GM23248 (cell line): Measurements from ENCODE around the gene ZNF134. TPM values are rescaled to one million over a fixed set of nuclear protein-coding genes. Genes with fewer than 3 reads are reported as not detected.

Experiments used
- DNase-seq: peaks from one replicate; pipeline ENCODE4 v3.0.0-alpha.2; 2015
- H2AFZ ChIP-seq: fragments of 200-600 bp; sonication (generic); 2 replicates; pipeline ENCODE4 v1.6.1; 2016; ENCODE audit warnings: antibody characterized with exemption
- H3F3A ChIP-seq: fragments of 200-600 bp; sonication (generic); 2 replicates; pipeline ENCODE4 v1.6.1; 2016; ENCODE audit warnings: mild to moderate bottlenecking, antibody characterized with exemption, mixed run types; ENCODE audit not compliant: insufficient read depth
- H3K27ac ChIP-seq: fragments of 200-600 bp; sonication (generic); 2 replicates; pipeline ENCODE4 v1.5.1; 2016; ENCODE audit warnings: mild to moderate bottlenecking
- H3K27me3 ChIP-seq: fragments of 200-600 bp; sonication (generic); replicated peaks from 2 replicates; pipeline ENCODE4 v1.6.1; 2016; ENCODE audit warnings: mild to moderate bottlenecking; ENCODE audit not compliant: insufficient read depth
- H3K36me3 ChIP-seq: fragments of 200-600 bp; sonication (generic); 2 replicates; pipeline ENCODE4 v1.6.1; 2016; ENCODE audit warnings: low read depth, mild to moderate bottlenecking
- H3K4me1 ChIP-seq: fragments of 200-600 bp; sonication (generic); 2 replicates; pipeline ENCODE4 v1.6.1; 2016; ENCODE audit warnings: mild to moderate bottlenecking; ENCODE audit not compliant: insufficient read depth
- H3K4me2 ChIP-seq: fragments of 200-600 bp; sonication (generic); one replicate; pipeline ENCODE4 v1.6.1; 2016; ENCODE audit warnings: mild to moderate bottlenecking; ENCODE audit not compliant: unreplicated experiment
- H3K4me3 ChIP-seq: fragments of 200-600 bp; sonication (generic); 2 replicates; pipeline ENCODE4 v1.5.1; 2016; ENCODE audit warnings: mild to moderate bottlenecking
- H3K79me2 ChIP-seq: fragments of 200-600 bp; sonication (generic); 2 replicates; pipeline ENCODE4 v1.6.1; 2016; ENCODE audit warnings: mild to moderate bottlenecking; ENCODE audit not compliant: insufficient read depth
- H3K9ac ChIP-seq: fragments of 200-600 bp; sonication (generic); 2 replicates; pipeline ENCODE4 v1.6.1; 2016; ENCODE audit warnings: mild to moderate bottlenecking
- H3K9me2 ChIP-seq: fragments of 200-600 bp; sonication (generic); 2 replicates; pipeline ENCODE4 v1.6.1; 2016; ENCODE audit warnings: mixed run types, mild to moderate bottlenecking, moderate library complexity; ENCODE audit not compliant: insufficient read depth
- H3K9me3 ChIP-seq: fragments of 200-600 bp; sonication (generic); one replicate; pipeline ENCODE4 v1.6.1; 2017; ENCODE audit warnings: low read depth
- H4K20me1 ChIP-seq: fragments of 200-600 bp; sonication (generic); 2 replicates; pipeline ENCODE4 v1.6.0; 2016; ENCODE audit not compliant: insufficient read depth
- EZH2 ChIP-seq: fragments of 200-600 bp; sonication (generic); IDR thresholded peaks from 2 replicates; pipeline ENCODE4 v1.6.1; 2018; ENCODE audit warnings: antibody characterized with exemption, mild to moderate bottlenecking; ENCODE audit not compliant: insufficient read depth, poor library complexity, severe bottlenecking
- EZH2phosphoT487 ChIP-seq: fragments of 200-600 bp; sonication (generic); IDR thresholded peaks from 2 replicates; pipeline ENCODE4 v1.6.1; 2018; ENCODE audit warnings: antibody characterized with exemption, moderate library complexity, mild to moderate bottlenecking, low read depth; ENCODE audit not compliant: insufficient read depth
- WGBS, 2 experiments: methylation state at CpG; one replicate each; pipeline ENCODE4 v1.1.6; 2015 to 2017; ENCODE audit warnings: low lambda C conversion rate in 2 of 2, low coverage in 1 of 2; ENCODE audit errors: missing lambda C conversion rate in 2 of 2; 5-methylcytosine and 5-hydroxymethylcytosine counted together
- in situ Hi-C: fragments of 300-500 bp; cut with MboI; formaldehyde crosslinking; loops from 2 replicates; pipeline ENCODE4 v1.15.0; 2020
- polyA plus RNA-seq: library from polyadenylated mRNA; unstranded; fragments of >200 nt; fragmentation: Nextera tagmentation; extraction: Ambion mirVana; gene quantifications from 2 replicates; pipeline ENCODE4 v1.2.1, GENCODE V29; 2016
- total RNA-seq: library from RNA; depleted of rRNA; stranded (reverse); fragments of >200 nt; shearing (Covaris generic); gene quantifications from 2 replicates; pipeline ENCODE4 v1.2.3, GENCODE V29; 2014

The ZNF134 gene
- total and polyA plus RNA-seq, 2 experiments from 2014 or later: 10.0 to 23.6 TPM

DNA sequence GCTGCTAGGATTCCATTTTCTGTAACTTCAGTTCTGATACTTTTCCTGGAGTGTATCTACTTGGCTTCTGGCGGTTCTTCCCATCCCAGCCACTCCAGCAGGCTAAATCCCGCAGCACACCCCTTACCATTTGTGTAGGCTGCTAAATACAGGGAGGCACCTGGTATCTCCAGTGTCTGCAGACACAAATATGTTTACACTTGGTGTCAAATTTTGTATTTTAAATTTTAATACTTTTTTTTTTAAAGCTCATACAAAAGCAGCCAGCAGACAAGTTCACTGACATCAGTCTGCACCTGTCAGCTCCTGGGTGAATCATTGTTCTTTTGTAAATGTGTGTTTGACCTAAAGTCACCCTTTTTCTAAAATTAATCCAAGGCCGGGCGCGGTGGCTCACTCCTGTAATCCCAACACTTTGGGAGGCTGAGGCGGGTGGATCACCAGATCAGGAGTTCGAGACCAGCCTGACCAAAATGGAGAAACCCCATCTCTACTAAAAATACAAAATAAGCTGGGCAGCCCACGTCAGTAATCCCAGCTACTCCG is 51.3 kb downstream of the ZNF134 start:
- H3K4me1 ChIP-seq: 0 out of 2 replicates have a peak, but pooled peaks cover 8% of the 10 kb centered on the region
- in situ Hi-C loops: no loop called here
- H3K79me2 ChIP-seq: no peaks in the 10 kb centered on the region
- no peak overlapping the region for H3K4me2 ChIP-seq
- H4K20me1 ChIP-seq: no peaks in the 10 kb centered on the region
- H3K4me3 ChIP-seq: no peak overlapping the region
- peaks cover 13% of the 10 kb centered on the region for H3K27me3 ChIP-seq
- no peak overlapping the region for H3K9ac ChIP-seq
- WGBS, 2 experiments: 85 to 86% methylated on average over 9 of the region's 9 CpGs
- peak overlapping the region; percentile 88; the same call in 1 of the 2 replicates for H2AFZ ChIP-seq
- no peaks in the 10 kb centered on the region for H3K36me3 ChIP-seq
- no peak overlapping the region for H3K27ac ChIP-seq
- H3K9me3 ChIP-seq: no peaks in the 10 kb centered on the region
- no peaks in the 10 kb centered on the region for H3K9me2 ChIP-seq
- TF ChIP-seq EZH2 (no peak), EZH2phosphoT487 (no peak)
- DNase-seq: no peak
- H3F3A ChIP-seq: peaks cover 13% of the 10 kb centered on the region

DNA sequence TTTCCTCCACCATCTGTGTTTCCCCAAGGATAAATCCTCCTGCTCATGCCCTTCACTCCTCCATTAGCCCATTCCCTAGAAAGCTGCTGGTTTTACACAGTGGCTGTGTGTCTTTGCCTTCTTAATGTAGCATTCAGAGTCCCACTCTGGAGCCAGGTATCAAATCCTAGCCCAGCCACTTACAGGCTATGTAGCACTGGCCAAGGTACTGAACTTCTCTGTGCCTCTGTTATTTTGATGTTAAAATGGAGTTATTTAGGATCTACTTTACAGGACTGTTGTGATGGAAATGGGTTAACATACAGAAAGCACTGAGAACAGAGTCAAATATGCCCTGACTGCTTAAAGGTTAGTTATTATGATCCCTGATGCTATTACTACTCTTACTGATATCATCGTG is 53.2 kb downstream of the ZNF134 start:
- in situ Hi-C loops: no loop called here
- H3K9me3 ChIP-seq: no peaks in the 10 kb centered on the region
- no peaks in the 10 kb centered on the region for H3K36me3 ChIP-seq
- no peaks in the 10 kb centered on the region for H3K27me3 ChIP-seq
- no peaks in the 10 kb centered on the region for H3K79me2 ChIP-seq
- peaks cover 13% of the 10 kb centered on the region for H3F3A ChIP-seq
- H3K27ac ChIP-seq: no peak overlapping the region
- no peaks in the 10 kb centered on the region for H3K9me2 ChIP-seq
- H3K4me3 ChIP-seq: no peak overlapping the region
- H4K20me1 ChIP-seq: no peaks in the 10 kb centered on the region
- H3K4me2 ChIP-seq: no peak overlapping the region
- TF ChIP-seq EZH2: no peak
- WGBS, 2 experiments: 47 to 53% methylated on average over 1 of the region's 1 CpG
- no peak overlapping the region for H2AFZ ChIP-seq
- no peak overlapping the region for H3K9ac ChIP-seq
- DNase-seq: peak; percentile 24
- H3K4me1 ChIP-seq: 0 out of 2 replicates have a peak, but pooled peaks cover 8% of the 10 kb centered on the region

DNA sequence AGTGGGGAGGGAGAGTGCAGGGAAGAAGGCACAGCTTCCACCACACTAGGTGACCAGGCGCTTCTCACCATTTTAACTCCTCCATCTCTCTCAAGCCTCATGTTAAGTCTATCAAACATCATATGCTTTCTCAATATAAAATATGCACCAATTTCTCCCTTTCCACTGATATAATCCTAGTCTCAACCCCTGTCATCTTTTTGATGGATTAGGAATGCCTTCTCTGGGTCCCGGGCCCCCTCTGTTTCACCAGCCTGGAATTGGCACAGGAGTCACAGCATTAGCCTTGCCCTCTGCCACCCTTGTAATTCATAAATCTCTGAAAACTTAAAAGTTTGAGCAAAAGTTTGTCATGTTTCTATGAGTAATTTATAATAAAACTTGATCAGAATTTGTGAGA is 54.6 kb downstream of the ZNF134 start, which contains the start of gene ZSCAN4:
Gene ZSCAN4 (plus strand): TSS at position 301 of the 400 bp plus-strand sequence. CDS start 7,211 bp downstream, outside the sequence.
- in situ Hi-C loops: no loop called here
- 79 to 95% methylated on average over 2 of the region's 2 CpGs for WGBS, 2 experiments
- no peak within 1 kb of the TSS for H2AFZ ChIP-seq

DNA sequence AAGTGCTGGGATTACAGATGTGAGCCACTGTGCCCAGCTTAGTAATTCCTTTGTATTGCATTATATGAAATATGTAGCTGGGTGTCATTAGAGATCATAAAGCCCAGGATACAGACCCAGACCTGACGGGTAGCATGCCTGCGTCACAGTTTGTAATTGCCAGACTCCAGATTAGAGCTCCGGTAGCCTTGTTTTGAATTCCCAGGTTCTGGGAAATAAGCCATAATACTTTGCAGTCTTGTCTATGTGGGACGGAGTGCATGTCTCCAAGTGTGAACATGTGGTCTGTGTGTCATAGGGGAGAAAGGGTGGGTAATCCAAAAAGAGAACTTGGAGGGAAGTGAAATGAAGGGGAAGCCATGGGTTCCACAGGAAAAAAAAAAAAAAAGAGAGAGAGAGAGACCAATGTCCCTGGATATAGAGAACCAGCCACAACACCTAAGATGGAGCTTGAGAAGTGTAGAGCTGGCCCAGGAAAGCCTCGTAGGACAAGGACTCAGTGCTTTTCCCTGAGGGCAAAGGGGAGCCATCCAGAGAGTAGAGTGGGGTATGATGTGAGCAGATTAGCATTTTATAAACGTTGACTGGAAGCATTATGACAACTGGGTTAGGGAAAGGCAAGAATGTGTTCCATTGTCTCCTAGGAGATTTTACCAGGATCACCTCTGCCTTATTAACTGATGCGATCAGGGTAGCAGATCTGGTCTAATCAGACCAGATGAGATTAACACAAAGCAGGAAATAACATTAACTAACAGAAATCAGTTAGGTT is 57.3 kb downstream of the ZNF134 start:
- Histone ChIP-seq H3K9me2 (no peaks in the 10 kb centered on the region), H2AFZ (no peak overlapping the region), H3K4me2 (no peak overlapping the region), H3K4me1 (peaks cover 13% of the 10 kb centered on the region), H3K36me3 (no peaks in the 10 kb centered on the region), H3K27ac (no peak overlapping the region), H3F3A (peaks cover 11% of the 10 kb centered on the region), H3K27me3 (no peaks in the 10 kb centered on the region), H3K79me2 (no peaks in the 10 kb centered on the region), H3K9me3 (no peaks in the 10 kb centered on the region), H3K9ac (no peak overlapping the region), H3K4me3 (no peak overlapping the region), H4K20me1 (no peaks in the 10 kb centered on the region)
- TF ChIP-seq EZH2: no peak
- 40 to 44% methylated on average over 7 of the region's 7 CpGs for WGBS, 2 experiments
- in situ Hi-C loops: no loop called here
- peak; percentile 32 for DNase-seq

More for the DNA sequence above, 54.6 kb downstream of the ZNF134 start, which contains the start of gene ZSCAN4:
- Histone ChIP-seq H3K4me2 (no peak within 1 kb of the TSS), H3K9me3 (no peaks in the 10 kb centered on the region), H3K79me2 (no peaks in the 10 kb centered on the region), H3K4me1 (0 out of 2 replicates have a peak, but pooled peaks cover 6% of the 10 kb centered on the region), H3F3A (peaks cover 11% of the 10 kb centered on the region), H3K9me2 (no peaks in the 10 kb centered on the region), H3K4me3 (no peak within 1 kb of the TSS), H3K9ac (no peak within 1 kb of the TSS), H3K27me3 (no peaks in the 10 kb centered on the region), H3K36me3 (no peaks in the 10 kb centered on the region), H3K27ac (no peak within 1 kb of the TSS), H4K20me1 (no peaks in the 10 kb centered on the region)
- TF ChIP-seq EZH2 (no peak), EZH2phosphoT487 (no peak)
- DNase-seq: no peak
